KOPT-K1 (cell line): Measurements from ENCODE around the gene PMEPA1.

Experiments
- H3K27ac ChIP-seq: fragments of 200-600 bp; sonication (generic); 2 replicates; pipeline ENCODE4 v1.5.1; 2016; ENCODE audit warnings: antibody characterized with exemption, mild to moderate bottlenecking, low read depth, low read length; ENCODE audit not compliant: poor library complexity, severe bottlenecking
- H3K36me3 ChIP-seq: fragments of 200-600 bp; sonication (generic); 2 replicates; pipeline ENCODE4 v1.5.1; 2017; ENCODE audit warnings: antibody characterized with exemption, mild to moderate bottlenecking, low read length, moderate library complexity; ENCODE audit not compliant: insufficient read depth
- H3K9me3 ChIP-seq: fragments of 200-600 bp; sonication (generic); 2 replicates; pipeline ENCODE4 v1.5.1; 2017; ENCODE audit warnings: antibody characterized with exemption, low read length, mild to moderate bottlenecking; ENCODE audit not compliant: insufficient read depth, poor library complexity, severe bottlenecking

PMEPA1 gene

DNA sequence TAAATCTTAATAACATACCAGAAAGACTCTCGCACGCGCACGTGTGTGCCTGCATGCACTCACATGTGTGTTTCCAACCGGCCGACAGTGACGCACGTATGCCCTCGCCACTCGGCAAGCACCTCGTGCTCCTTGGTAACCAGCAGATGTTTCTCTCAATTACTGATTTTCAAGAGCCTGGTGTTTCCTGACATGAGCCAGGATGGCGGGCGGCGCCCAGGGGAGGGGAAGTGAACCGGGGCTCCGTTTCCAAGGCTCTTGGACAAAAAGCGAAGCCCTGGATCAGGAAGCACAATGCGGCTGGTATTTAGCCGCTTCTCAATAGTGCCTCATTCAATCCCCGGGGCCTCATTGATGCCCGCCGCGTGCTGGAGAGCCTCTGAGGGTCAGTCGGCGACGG lies 37.7 kb downstream of the PMEPA1 start:
- Histone ChIP-seq H3K36me3 (peaks cover 24% of the 10 kb centered on the region), H3K27ac (no peak overlapping the region), H3K9me3 (no peaks in the 10 kb centered on the region)

DNA sequence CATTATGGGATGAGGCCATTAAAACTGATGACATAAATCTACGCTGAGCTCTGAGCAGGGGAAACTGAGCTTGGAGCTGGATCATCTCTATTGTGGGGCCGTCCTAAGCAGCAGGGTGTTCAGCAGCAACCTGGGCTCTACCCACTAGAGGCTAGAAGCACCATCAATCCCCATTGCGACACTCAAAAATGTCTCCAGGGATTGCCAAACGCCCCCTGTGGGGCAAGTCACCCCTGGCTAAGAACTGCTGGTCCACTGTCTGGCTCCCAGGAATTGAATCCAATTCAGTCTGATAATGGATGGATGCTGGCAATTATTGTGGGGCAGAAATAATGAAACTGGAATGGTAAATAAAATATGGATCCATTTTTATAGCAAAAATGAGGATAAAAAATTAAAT lies 38.2 kb downstream of the PMEPA1 start:
- Histone ChIP-seq H3K9me3 (no peaks in the 10 kb centered on the region), H3K27ac (no peak overlapping the region)

DNA sequence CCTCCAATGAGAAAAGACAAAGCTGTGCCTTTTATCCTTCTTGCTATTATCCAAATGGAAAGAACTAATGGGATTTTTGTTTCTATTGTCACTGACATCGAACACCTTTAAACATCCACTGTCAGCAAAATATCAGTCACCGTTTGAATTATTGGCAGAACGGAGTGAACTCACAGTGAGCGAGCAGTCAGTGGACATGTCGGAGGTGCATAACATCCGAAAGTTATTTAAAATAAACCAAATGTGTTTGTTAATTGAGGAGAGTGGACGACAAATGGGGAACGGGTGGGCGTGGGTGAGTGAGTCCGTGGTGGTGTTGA lies 38.8 kb downstream of the PMEPA1 start:
- H3K9me3 ChIP-seq: no peaks in the 10 kb centered on the region
- H3K36me3 ChIP-seq: peaks cover 19% of the 10 kb centered on the region
- H3K27ac ChIP-seq: no peak overlapping the region

More for the DNA sequence above, 38.2 kb downstream of the PMEPA1 start:
- H3K36me3 ChIP-seq: peaks cover 25% of the 10 kb centered on the region

GRCh38 chr20:57670288-57671071 lies 39.3 kb downstream of the PMEPA1 start:
- H3K27ac ChIP-seq: no peak overlapping the region
- no peaks in the 10 kb centered on the region for H3K9me3 ChIP-seq
- H3K36me3 ChIP-seq: peaks cover 16% of the 10 kb centered on the region

DNA sequence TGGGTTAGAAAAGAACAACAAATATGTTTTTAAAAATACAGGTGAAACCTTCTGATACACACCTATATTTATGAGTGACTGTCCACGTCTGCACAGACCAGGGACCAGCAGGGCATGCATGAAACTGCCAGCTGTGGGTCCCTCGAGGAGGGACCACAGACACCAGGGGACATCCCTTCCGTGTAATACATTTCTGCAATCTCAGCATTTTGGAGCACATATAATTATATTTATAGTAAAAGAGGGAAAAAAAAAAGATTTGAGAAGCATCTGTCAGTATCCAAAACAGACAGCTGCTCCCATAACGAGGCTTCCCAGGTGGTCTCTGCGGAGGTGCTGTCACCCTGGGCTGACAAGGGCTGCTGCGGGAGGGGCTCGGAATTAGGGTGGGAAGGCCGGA lies 40.2 kb downstream of the PMEPA1 start:
- no peaks in the 10 kb centered on the region for H3K9me3 ChIP-seq
- no peak overlapping the region for H3K27ac ChIP-seq
- H3K36me3 ChIP-seq: peaks cover 13% of the 10 kb centered on the region

GRCh38 chr20:57667924-57668782 lies 41.7 kb downstream of the PMEPA1 start:
- Histone ChIP-seq H3K9me3 (no peaks in the 10 kb centered on the region), H3K27ac (no peak overlapping the region), H3K36me3 (peaks cover 8% of the 10 kb centered on the region)

DNA sequence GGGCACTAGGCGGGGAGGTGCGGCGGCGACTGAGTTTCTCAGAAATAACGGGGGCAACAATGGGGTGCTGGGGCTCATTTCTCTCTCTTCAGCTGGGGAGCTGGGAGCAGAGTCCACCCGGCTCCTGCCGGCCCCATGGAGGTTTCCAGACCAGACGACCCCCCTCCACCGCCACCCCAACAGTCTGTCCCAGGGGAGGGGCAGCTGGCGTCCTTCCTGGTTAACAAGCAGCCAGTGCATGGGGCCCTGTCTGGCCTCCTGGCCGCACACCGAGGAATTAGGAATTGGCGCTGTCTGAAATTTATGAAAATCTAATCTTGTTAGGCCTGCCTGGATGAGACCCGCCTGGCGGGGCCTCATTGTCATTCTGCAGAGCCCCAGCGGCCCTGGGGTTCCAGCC lies 42.4 kb downstream of the PMEPA1 start:
- Histone ChIP-seq H3K36me3 (peaks cover 8% of the 10 kb centered on the region), H3K9me3 (no peaks in the 10 kb centered on the region), H3K27ac (no peak overlapping the region)

GRCh38 chr20:57666834-57667157 lies 43.0 kb downstream of the PMEPA1 start:
- H3K9me3 ChIP-seq: no peaks in the 10 kb centered on the region
- H3K27ac ChIP-seq: no peak overlapping the region

GRCh38 chr20:57666106-57666833 lies 43.5 kb downstream of the PMEPA1 start:
- Histone ChIP-seq H3K36me3 (peaks cover 8% of the 10 kb centered on the region), H3K9me3 (no peaks in the 10 kb centered on the region), H3K27ac (no peak overlapping the region)

More at GRCh38 chr20:57666834-57667157, 43.0 kb downstream of the PMEPA1 start:
- peaks cover 8% of the 10 kb centered on the region for H3K36me3 ChIP-seq

DNA sequence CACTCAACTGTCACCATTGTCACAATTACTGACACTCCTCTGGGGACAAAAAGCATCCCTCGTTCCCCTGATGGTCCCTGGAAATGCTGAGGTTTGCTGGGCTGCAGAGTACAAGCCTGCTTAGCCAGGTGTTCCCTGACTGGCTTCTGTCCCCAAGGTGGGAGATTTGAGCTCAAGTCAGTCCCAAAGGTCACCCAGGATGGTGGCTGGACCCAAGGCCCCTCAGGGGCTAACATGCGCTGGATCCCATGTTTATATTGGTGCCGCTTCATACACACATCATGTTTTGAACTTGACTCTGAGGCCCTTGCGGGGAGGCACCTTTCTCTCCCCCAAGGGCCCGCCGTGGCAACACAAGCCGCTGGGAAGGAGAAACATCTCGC lies 44.2 kb downstream of the PMEPA1 start:
- Histone ChIP-seq H3K36me3 (peaks cover 8% of the 10 kb centered on the region), H3K27ac (no peak overlapping the region), H3K9me3 (no peaks in the 10 kb centered on the region)

DNA sequence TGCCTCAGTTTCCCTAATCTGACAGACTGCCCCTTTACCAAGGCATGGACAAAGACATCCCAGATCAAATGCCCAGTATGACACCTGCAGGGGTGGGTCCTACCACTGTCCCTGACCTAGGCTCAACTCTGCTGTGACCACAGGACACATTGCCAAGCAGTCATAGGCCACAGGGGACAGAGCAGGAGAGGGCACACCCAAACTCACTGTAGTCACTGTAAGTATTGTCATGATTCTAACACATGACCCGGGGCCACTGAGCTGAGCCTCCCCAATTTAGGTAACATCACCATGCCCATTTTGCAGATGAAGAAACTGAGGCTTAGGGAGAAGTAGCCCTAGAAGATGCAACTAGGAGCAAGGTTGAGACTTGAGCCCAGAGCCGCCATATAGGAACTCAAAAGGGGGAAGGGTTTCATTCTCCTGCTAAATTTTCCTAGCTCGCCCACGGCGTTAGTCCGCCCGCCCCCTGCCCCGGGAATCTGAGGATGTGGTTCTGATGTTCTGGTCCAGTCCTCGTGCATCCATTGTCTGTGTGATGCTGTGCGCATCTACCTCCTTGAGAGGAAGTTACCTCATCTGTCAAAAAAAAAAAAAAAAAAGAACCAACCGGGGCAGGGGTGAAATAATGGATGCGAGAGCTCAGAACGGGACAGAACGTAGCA lies 44.8 kb downstream of the PMEPA1 start:
- Histone ChIP-seq H3K36me3 (peaks cover 8% of the 10 kb centered on the region), H3K27ac (no peak overlapping the region), H3K9me3 (no peaks in the 10 kb centered on the region)

- Histone ChIP-seq H3K36me3 (peaks cover 8% of the 10 kb centered on the region), H3K9me3 (no peaks in the 10 kb centered on the region), H3K27ac (no peak overlapping the region)
These were observed 45.3 kb downstream of the PMEPA1 start for GRCh38 chr20:57664476-57664875.

- no peak overlapping the region for H3K27ac ChIP-seq
- peaks cover 11% of the 10 kb centered on the region for H3K36me3 ChIP-seq
- H3K9me3 ChIP-seq: no peaks in the 10 kb centered on the region
These were observed 45.9 kb downstream of the PMEPA1 start for GRCh38 chr20:57663681-57664451.

GRCh38 chr20:57663241-57663640 lies 46.6 kb downstream of the PMEPA1 start:
- Histone ChIP-seq H3K36me3 (peaks cover 16% of the 10 kb centered on the region), H3K27ac (no peak overlapping the region), H3K9me3 (no peaks in the 10 kb centered on the region)
